ENCODE measurements around the gene TUBB2B.
"Not testable (repeated sequence)": the region's sequence is repeated elsewhere in the genome, so short reads cannot be mapped to it uniquely, and the experiment has no call there.

The TUBB2B gene

GRCh38 chr6:3258201-3258600 lies 30.7 kb upstream of the TUBB2B start:
- no peak for FAIRE-seq

GRCh38 chr6:3253597-3253961 lies 26.1 kb upstream of the TUBB2B start:
- FAIRE-seq: no peak

- FAIRE-seq: no peak
Observed at GRCh38 chr6:3252861-3253596, 25.6 kb upstream of the TUBB2B start.

- no peak for FAIRE-seq
Observed at GRCh38 chr6:3252369-3252768, 24.9 kb upstream of the TUBB2B start.

- FAIRE-seq: peak; percentile 69
Observed at GRCh38 chr6:3251462-3252314, 24.2 kb upstream of the TUBB2B start.

DNA sequence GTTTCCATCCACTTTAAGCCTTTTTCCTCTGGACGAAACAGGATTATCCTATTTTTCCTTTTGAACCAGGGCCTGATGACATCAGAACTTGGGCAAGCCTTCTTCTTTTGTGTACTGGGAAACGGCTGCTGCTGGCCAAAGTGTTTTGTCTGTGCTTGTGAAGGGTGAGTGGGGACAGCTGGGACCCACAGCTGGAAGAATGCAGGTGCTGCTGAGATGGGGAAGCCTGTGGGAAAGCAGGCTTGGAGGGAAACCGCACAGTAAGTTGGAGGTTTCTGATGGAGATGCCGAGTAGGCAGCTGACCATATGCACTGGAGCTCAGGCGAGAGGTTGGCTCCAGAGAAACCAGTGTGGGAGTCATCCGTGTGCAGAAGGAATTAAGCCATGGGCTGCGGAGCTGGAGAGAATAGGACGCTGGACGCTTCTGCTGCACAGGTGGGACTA lies 22.8 kb upstream of the TUBB2B start:
- no peak for FAIRE-seq

DNA sequence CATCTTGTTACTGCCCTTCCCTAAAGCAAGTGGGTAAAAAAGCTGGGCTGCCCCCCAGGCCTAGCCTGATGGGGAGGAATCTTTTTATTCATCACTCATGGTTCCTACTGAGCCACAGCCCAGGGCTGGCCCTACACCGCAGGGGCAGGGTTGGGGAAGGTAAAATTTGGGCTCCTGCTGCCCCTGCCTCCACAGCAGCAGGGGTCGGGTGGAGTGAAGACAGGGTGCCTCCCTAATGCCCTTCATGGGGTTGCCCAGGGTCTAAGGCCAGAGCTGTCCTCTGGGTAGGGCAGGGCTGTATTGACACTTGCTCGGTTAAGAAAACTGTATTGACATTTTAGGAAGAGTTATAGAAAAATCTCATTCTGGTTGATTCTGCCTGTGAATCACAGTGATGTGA lies 22.4 kb upstream of the TUBB2B start:
- FAIRE-seq: no peak

GRCh38 chr6:3247255-3248146 lies 20.0 kb upstream of the TUBB2B start:
- FAIRE-seq: no peak

DNA sequence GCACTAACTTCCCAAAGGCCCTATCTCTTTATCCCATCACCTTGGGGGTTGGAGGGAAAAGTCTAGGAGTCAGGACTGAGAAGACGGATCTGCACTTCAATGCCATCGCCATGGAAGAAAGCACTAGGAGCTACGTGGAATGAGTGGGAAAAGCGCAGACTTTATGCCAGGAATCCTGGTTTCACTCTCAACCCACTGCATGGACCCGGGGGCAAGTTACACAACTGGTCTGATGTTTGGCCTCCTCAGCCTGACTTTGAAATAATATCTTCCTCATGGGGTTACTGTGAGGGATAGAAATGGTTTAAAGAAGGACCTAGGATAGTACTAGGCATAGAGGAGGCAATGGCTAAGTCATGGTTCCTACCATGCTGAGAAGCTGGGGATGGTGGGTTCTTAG lies 17.8 kb upstream of the TUBB2B start:
- no peak for FAIRE-seq

DNA sequence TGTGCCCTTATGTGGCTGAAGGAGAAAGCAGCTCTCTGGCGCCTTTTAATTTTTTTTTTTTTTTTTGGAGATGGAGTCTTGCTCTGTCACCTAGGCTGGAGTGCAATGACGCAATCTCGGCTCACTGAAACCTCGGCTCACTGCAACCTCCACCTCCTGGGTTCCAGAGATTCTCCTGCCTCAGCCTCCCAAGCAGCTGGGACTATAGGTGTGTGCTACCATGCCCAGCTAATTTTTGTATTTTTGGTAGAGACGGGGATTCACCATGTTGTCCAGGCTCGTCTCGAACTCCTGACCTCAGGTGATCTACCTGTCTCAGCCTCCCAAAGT lies 17.3 kb upstream of the TUBB2B start:
- FAIRE-seq: not testable (repeated sequence)

DNA sequence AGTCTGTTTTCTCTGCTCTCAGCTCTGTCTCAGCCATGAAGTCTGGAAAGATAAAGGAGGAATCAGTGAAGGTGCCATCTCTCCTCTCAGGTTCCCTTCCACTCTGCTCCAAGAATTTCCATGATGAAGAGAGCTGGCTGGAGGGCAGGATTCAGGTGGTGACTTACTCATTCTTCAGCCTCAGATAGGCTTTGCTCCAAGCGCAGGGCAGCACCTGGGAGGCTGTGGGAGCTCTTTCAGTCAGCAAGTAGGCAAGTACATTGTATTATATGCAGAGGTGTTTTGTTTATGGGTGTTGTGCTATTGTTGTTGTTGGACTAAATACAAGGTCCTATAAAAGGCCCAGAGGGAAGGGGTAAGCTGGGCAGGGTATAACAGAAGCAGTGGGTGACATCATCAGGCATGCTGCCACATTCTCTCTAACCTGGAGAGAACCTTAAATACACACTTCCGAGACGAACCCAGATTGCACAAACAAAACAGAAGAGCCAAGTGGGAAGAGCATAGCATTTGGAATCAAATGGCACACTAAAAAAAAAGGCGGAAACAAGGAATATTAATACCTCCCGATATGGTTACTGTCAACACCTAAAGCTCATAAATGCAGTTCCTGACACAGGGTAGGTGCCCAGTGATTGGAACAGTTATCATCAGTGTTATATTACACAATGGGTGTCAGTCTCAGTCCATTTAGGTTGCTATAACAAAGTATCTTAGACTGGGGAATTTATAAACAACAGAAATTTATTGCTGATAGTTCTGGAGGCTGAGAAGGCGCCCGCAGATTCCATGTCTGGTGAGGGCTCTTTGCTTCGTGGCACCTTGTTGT lies 16.8 kb upstream of the TUBB2B start:
- no peak for FAIRE-seq

DNA sequence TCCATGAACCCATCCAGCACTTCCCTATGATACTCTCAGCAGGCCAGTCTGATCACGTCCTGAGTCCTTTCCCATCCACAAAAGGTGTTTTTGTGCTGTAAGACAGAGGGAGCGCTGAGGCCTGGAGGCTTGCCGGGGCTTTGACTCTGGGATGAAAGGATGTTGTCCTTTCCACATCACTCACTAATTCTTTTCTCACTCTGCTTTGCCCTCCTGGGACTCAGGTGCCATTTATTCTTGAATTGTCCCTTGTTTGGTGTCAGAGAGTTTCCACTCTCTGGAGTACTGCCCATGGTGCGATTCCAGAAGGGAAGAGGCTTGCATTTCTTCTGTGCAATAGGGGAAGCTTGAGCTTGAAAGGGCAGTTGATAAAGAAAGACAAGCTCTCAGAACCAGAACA lies 15.3 kb upstream of the TUBB2B start:
- FAIRE-seq: no peak

DNA sequence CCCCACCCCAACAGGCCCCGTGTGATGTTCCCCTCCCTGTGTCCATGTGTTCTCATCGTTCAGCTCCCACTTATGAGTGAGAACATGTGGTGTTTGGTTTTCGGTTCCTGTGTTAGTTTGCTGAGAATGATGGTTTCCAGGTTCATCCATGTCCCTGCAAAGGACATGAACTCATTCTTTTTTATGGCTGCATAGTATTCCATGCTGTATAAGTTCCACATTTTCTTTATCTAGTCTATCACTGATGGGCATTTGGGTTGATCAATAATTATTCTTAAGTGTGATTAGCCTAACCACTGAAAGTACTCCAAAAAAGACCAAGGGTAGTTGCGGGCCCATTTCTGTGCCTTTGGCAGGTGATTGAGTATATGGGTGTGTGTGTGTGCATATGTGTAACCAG lies 14.3 kb upstream of the TUBB2B start:
- not testable (repeated sequence) for FAIRE-seq

GRCh38 chr6:3240595-3240994 lies 13.1 kb upstream of the TUBB2B start:
- FAIRE-seq: no peak

- no peak for FAIRE-seq
Observed at GRCh38 chr6:3239110-3239830, 11.8 kb upstream of the TUBB2B start.

- no peak for FAIRE-seq
Observed at GRCh38 chr6:3237761-3238662, 10.6 kb upstream of the TUBB2B start.

- FAIRE-seq: no peak
Observed at GRCh38 chr6:3236005-3236404, 8.6 kb upstream of the TUBB2B start.

DNA sequence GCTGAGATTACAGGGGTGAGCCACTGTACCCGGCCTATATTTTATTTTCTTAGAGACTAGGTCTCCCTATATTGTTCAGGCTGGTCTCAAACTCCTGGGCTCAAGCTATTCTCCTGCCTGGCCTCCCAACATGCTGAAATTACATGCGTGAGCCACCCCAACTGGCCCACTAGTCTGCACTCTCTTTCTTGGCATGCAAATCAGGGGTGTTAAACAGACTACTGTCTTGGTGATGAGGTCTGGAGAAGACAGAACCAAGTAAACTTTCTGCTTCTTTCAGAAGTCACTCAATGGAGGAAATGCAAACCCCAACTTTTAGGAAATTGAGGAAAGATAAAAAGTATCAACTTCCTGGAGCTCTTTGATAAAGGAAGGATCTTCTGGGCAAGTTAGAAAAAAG lies 8.0 kb upstream of the TUBB2B start:
- FAIRE-seq: no peak

GRCh38 chr6:3233904-3234303 lies 6.5 kb upstream of the TUBB2B start:
- no peak for FAIRE-seq

GRCh38 chr6:3233321-3233720 lies 5.9 kb upstream of the TUBB2B start:
- no peak for FAIRE-seq
